Progenitor cell of endocrine pancreas (in vitro differentiated cells): Measurements from ENCODE around the gene GRB10. TPM values are rescaled to one million over a fixed set of nuclear protein-coding genes. Genes with fewer than 3 reads are reported as not detected.

Source experiments
- DNase-seq: peaks from one replicate; pipeline ENCODE4 v3.0.0; 2021; ENCODE audit warnings: low spot score; ENCODE audit not compliant: unreplicated experiment
- H3K27ac Mint-ChIP-seq: 2 replicates; pipeline ENCODE4 v1.8.0; 2021; ENCODE audit warnings: mild to moderate bottlenecking, moderate library complexity, mixed read lengths
- H3K27me3 Mint-ChIP-seq: 2 replicates; pipeline ENCODE4 v1.8.0; 2021; ENCODE audit warnings: mixed read lengths
- H3K36me3 Mint-ChIP-seq: 2 replicates; pipeline ENCODE4 v1.8.0; 2022; ENCODE audit warnings: mixed read lengths; ENCODE audit not compliant: insufficient read depth
- H3K4me1 Mint-ChIP-seq: 2 replicates; pipeline ENCODE4 v1.8.0; 2021; ENCODE audit warnings: low read depth, mixed read lengths
- H3K4me3 Mint-ChIP-seq: 2 replicates; pipeline ENCODE4 v1.8.0; 2021; ENCODE audit warnings: low read depth, mild to moderate bottlenecking, moderate library complexity, mixed read lengths
- H3K9me3 Mint-ChIP-seq: 2 replicates; pipeline ENCODE4 v1.8.0; 2021; ENCODE audit warnings: low read depth, mixed read lengths
- total RNA-seq: library from RNA; stranded (reverse); gene quantifications from 2 replicates; pipeline ENCODE4 v1.2.1, GENCODE V29; 2021
- TF ChIP-seq, protein P1 (sequence below): fragments of 200-600 bp; sonication (generic); IDR thresholded peaks from one replicate; pipeline ENCODE4 v1.5.0; 2021; ENCODE audit warnings: antibody characterized with exemption, mild to moderate bottlenecking; ENCODE audit not compliant: unreplicated experiment

The GRB10 gene
- total RNA-seq, 1 donor from 2014 or later = 58.4 TPM

DNA sequence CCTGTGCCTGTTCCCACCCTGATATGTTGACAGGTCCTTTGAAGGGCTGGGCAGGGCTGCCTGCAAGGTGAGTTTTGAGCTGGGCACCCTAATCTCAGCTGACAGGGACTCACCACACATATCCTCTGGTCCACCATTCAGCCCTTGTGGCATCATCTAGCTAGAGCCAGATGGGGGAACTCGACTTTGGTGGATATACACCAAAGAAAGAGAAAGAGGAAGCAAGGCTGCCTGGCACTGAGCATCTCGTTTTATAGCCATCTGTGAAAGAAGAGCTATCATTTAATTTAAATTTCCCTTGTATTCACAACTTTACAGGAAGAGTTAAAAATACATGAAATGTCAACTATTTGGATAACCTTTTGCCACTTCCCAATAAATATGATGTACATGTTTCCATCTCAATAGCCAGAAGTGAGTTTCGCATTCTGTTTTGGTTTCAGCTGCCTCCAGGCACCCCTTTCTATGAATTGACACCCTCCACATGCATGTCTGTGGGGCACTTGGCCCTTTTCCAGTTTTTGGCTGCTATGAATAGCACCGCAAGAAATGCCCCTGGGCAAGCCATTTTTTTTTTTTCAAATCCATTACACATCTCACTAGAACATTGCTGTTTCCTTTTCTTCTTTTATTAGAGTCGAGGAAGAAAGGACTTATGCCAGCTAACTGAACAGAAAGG, 22.9 kb upstream of the GRB10 start:
- peaks cover 42% of the 10 kb centered on the region for H3K27me3 Mint-ChIP-seq
- TF ChIP-seq, protein P1, sequence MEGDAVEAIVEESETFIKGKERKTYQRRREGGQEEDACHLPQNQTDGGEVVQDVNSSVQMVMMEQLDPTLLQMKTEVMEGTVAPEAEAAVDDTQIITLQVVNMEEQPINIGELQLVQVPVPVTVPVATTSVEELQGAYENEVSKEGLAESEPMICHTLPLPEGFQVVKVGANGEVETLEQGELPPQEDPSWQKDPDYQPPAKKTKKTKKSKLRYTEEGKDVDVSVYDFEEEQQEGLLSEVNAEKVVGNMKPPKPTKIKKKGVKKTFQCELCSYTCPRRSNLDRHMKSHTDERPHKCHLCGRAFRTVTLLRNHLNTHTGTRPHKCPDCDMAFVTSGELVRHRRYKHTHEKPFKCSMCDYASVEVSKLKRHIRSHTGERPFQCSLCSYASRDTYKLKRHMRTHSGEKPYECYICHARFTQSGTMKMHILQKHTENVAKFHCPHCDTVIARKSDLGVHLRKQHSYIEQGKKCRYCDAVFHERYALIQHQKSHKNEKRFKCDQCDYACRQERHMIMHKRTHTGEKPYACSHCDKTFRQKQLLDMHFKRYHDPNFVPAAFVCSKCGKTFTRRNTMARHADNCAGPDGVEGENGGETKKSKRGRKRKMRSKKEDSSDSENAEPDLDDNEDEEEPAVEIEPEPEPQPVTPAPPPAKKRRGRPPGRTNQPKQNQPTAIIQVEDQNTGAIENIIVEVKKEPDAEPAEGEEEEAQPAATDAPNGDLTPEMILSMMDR = no peak
- H3K4me1 Mint-ChIP-seq = no peaks in the 10 kb centered on the region
- no peaks in the 10 kb centered on the region for H3K36me3 Mint-ChIP-seq
- no peak for DNase-seq
- no peak overlapping the region for H3K27ac Mint-ChIP-seq
- H3K4me3 Mint-ChIP-seq = no peak overlapping the region
- H3K9me3 Mint-ChIP-seq = no peaks in the 10 kb centered on the region

DNA sequence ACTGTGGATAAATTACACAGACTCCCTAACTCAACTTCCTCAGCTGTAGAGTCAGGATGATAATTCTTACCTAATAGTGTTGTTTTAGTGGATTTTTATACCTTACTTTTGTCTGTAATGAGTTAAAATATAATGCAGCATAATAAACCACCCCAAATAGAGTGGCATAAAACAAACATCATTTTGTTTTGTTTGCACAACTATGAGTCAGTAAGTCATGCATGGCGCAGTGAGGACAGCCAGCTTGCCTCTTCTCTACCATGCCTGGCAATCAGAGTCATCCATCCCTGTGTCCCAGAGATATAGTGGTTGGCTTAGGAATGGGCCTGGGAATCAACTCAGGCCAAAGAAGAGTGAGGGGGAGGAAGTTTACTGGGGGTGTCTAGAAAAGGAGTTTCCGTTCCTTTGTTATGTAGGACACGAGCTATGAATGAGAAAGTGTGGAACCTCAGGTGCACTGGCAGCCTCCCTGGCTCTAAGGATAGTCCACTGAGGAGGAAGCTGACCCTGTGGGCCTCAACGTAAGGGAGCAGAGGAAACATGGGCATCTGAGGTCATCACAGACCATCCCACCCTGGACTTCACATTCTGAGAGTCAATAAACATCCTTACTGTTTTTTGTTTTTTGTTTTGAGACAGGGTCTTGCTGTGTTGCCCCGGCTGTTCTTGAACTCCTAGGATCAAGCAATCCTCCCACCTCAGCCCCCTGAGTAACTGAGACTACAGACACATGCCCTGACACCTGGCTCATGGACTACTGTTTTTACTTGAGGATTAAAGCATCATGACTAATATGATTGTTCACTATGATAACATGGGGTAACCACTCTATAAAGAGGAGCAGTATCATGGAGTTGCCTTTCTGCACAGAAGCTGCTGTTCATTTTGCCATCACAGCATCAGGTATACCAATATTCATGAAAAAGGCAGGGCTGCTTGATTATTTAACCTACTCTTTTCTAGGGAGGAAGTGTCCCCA, 21.0 kb upstream of the GRB10 start:
- Mint-ChIP-seq H3K4me1 (no peaks in the 10 kb centered on the region), H3K36me3 (peaks cover under 1% of the 10 kb centered on the region), H3K27me3 (peaks cover 34% of the 10 kb centered on the region), H3K9me3 (peaks cover 2% of the 10 kb centered on the region), H3K27ac (no peak overlapping the region), H3K4me3 (no peak overlapping the region)
- TF ChIP-seq, protein P1 = no peak
- no peak for DNase-seq

DNA sequence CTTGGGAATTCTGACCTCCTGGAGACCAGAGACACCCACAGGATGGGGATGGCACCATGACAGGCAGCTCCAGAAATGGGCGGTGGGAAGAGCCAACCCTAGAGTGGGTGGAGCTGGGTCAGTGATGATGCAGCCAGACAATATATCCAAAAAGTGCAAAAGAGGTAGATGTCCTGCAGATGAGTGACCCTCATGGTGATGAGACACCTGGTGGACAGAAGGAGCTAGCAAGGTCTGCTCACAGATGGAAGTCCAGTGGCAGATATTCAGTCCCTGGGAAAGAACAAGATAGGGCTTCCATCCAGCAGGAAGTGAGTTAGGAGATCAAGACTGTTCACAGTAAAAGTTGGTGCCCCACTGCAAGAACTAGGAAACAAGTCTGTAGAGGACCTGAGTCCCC, 19.2 kb upstream of the GRB10 start:
- Mint-ChIP-seq H3K9me3 (peaks cover 7% of the 10 kb centered on the region), H3K4me3 (no peak overlapping the region), H3K27ac (no peak overlapping the region), H3K4me1 (no peaks in the 10 kb centered on the region), H3K27me3 (peaks cover 36% of the 10 kb centered on the region), H3K36me3 (peaks cover 2% of the 10 kb centered on the region)
- DNase-seq = no peak
- TF ChIP-seq, protein P1 = no peak

DNA sequence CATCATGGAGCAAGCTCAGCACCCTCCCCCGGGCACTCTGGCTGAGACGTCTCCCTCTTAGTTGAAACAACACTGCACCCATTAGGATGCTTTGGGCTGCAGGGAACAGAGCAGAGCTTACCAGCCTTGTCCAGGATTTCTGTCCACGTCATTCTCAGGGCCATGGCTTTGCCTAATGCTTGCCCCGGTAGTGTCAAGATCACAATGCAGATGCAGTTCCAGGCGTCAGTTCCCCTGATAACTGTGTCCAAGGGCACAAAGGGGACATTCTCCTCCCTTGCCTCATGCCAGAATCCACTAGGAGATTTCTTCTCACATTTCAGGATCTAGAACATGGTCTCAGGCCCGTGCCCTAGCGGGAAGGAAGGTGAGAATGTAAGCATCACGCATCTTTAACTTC, 17.2 kb upstream of the GRB10 start:
- TF ChIP-seq, protein P1 = no peak
- peaks cover 2% of the 10 kb centered on the region for H3K36me3 Mint-ChIP-seq
- peaks cover 43% of the 10 kb centered on the region for H3K27me3 Mint-ChIP-seq
- no peak overlapping the region for H3K4me3 Mint-ChIP-seq
- no peak overlapping the region for H3K27ac Mint-ChIP-seq
- no peaks in the 10 kb centered on the region for H3K4me1 Mint-ChIP-seq
- H3K9me3 Mint-ChIP-seq = peaks cover 7% of the 10 kb centered on the region
- no peak for DNase-seq

DNA sequence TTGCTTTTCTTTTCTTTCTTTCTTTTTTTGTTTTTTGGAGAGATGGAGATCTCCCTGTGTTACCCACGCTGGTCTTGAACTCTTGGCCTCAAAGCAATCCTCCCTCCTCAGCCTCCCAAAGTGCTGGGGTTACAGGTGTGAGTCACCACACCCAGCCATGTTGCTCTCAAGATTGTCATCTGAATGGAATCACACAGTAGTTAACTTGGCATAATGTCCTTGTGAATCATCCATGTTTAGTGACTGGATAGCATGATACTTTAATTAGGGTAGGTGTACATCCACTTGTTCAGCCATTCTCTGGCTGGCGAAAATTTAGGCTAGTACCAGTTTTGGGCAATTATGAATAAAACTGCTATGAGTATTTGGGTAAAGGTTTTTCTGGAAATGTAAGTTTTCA, 15.4 kb upstream of the GRB10 start:
- no peak for DNase-seq
- peaks cover 2% of the 10 kb centered on the region for H3K36me3 Mint-ChIP-seq
- TF ChIP-seq, protein P1 = no peak
- H3K4me1 Mint-ChIP-seq = no peaks in the 10 kb centered on the region
- H3K4me3 Mint-ChIP-seq = no peak overlapping the region
- H3K27me3 Mint-ChIP-seq = peaks cover 56% of the 10 kb centered on the region
- peaks cover 7% of the 10 kb centered on the region for H3K9me3 Mint-ChIP-seq
- H3K27ac Mint-ChIP-seq = no peak overlapping the region
